ENCODE measurements around the gene SELENOP.

Gene SELENOP

GRCh38 chr5:42772265-42772993, 39.3 kb downstream of the SELENOP start:
- DNase-seq (ENCODE audit: extremely low read depth, low read depth), result no peak
- no peak overlapping the region for H3K4me3 ChIP-seq (replicated peaks; ENCODE audit: low read depth, low read length)
- TF ChIP-seq CTCF (IDR thresholded peaks at IDR 0.05; ENCODE audit: low read depth, low read length, missing control alignments), result no peak

GRCh38 chr5:42770003-42770402, 41.7 kb downstream of the SELENOP start:
- no peak for TF ChIP-seq CTCF (IDR thresholded peaks at IDR 0.05; ENCODE audit: low read depth, low read length, missing control alignments)
- no peak overlapping the region for H3K4me3 ChIP-seq (replicated peaks; ENCODE audit: low read depth, low read length)
- DNase-seq (ENCODE audit: extremely low read depth, low read depth), result no peak

- H3K4me3 ChIP-seq (replicated peaks; ENCODE audit: low read depth, low read length), result no peak overlapping the region
- no peak for DNase-seq (ENCODE audit: extremely low read depth, low read depth)
- no peak for TF ChIP-seq CTCF (IDR thresholded peaks at IDR 0.05; ENCODE audit: low read depth, low read length, missing control alignments)
These were observed 43.6 kb downstream of the SELENOP start for GRCh38 chr5:42768106-42768504.

- DNase-seq (ENCODE audit: extremely low read depth, low read depth), result no peak
- peak; percentile 27 for TF ChIP-seq CTCF (IDR thresholded peaks at IDR 0.05; ENCODE audit: low read depth, low read length, missing control alignments)
- H3K4me3 ChIP-seq (replicated peaks; ENCODE audit: low read depth, low read length), result no peak overlapping the region
These were observed 44.1 kb downstream of the SELENOP start for GRCh38 chr5:42767491-42768105.

GRCh38 chr5:42761791-42762190, 49.9 kb downstream of the SELENOP start:
- H3K4me3 ChIP-seq (replicated peaks; ENCODE audit: low read depth, low read length), result no peak overlapping the region
- TF ChIP-seq CTCF (IDR thresholded peaks at IDR 0.05; ENCODE audit: low read depth, low read length, missing control alignments), result no peak
- no peak for DNase-seq (ENCODE audit: extremely low read depth, low read depth)

GRCh38 chr5:42760426-42760825, 51.3 kb downstream of the SELENOP start:
- DNase-seq (ENCODE audit: extremely low read depth, low read depth), result no peak
- TF ChIP-seq CTCF (IDR thresholded peaks at IDR 0.05; ENCODE audit: low read depth, low read length, missing control alignments), result no peak
- H3K4me3 ChIP-seq (replicated peaks; ENCODE audit: low read depth, low read length), result no peak overlapping the region
